Upper lobe of left lung (tissue), 6 donors: ENCODE results near the gene DCANP1. TPM values are rescaled to one million over a fixed set of nuclear protein-coding genes. Genes with fewer than 3 reads are reported as not detected.

ENCODE experiments used
- ATAC-seq, 2 donors: fragments of 200-7000 bp; cut with Tn5 transposase; one replicate each; pipeline ENCODE4 v1.9.1; 2022; ENCODE audit warnings: mild to moderate bottlenecking in 2 of 2, moderate library complexity in 2 of 2; ENCODE audit not compliant: low FRiP score in 2 of 2
- DNase-seq, 2 donors: peaks; one replicate each; pipeline ENCODE4 v3.0.0-alpha.2; 2019 to 2020
- H3K27ac ChIP-seq, 4 donors: fragments of 200-600 bp; sonication (generic); one replicate each; pipeline ENCODE4 v1.5.1; 2016 to 2019
- H3K27me3 ChIP-seq, 4 donors: fragments of 200-600 bp; sonication (generic); one replicate each; pipeline ENCODE4 v1.5.1; 2017 to 2019
- H3K36me3 ChIP-seq, 4 donors: fragments of 200-600 bp; sonication (generic); one replicate each; pipeline ENCODE4 v1.5.1; 2016 to 2019
- H3K4me1 ChIP-seq, 4 donors: fragments of 200-600 bp; sonication (generic); one replicate each; pipeline ENCODE4 v1.5.1; 2018 to 2019
- H3K4me3 ChIP-seq, 4 donors: fragments of 200-600 bp; sonication (generic); one replicate each; pipeline ENCODE4 v1.5.1; 2017 to 2019; ENCODE audit warnings: mild to moderate bottlenecking in 2 of 4, moderate library complexity in 1 of 4
- H3K9me3 ChIP-seq, 4 donors: fragments of 200-600 bp; sonication (generic); one replicate each; pipeline ENCODE4 v1.5.1; 2018 to 2019
- CTCF ChIP-seq, 6 experiments: fragments of 450-650 bp in 4 of 6; fragments of 200-600 bp in 2 of 6; sonication (generic) in 2 of 6; IDR thresholded peaks; one replicate each; pipeline ENCODE4 v1.5.1; 2016 to 2019; ENCODE audit warnings: antibody characterized with exemption in 6 of 6
- EP300 ChIP-seq, 4 donors: sonication (generic); formaldehyde crosslinking; IDR thresholded peaks; one replicate each; pipeline ENCODE4 v1.5.1; 2017; ENCODE audit warnings: antibody characterized with exemption in 4 of 4, control low read depth in 2 of 4
- POLR2A ChIP-seq, 4 donors: fragments of 450-650 bp; IDR thresholded peaks; one replicate each; pipeline ENCODE4 v1.5.1; 2016 to 2017; ENCODE audit warnings: antibody characterized with exemption in 4 of 4, mild to moderate bottlenecking in 2 of 4
- POLR2AphosphoS5 ChIP-seq, 2 donors: sonication (generic); formaldehyde crosslinking; IDR thresholded peaks; one replicate each; pipeline ENCODE4 v1.5.1; 2017; ENCODE audit warnings: antibody characterized with exemption in 2 of 2
- WGBS, 2 donors: methylation state at CpG; one replicate each; pipeline ENCODE4 v1.1.5; 2017 to 2018; 5-methylcytosine and 5-hydroxymethylcytosine counted together
- total RNA-seq, 6 donors: library from RNA; depleted of rRNA in 4 of 6; stranded (reverse); fragments of >200 nt in 4 of 6; gene quantifications; one replicate each; pipeline versions ENCODE4 v1.1.0 to v1.2.1, GENCODE V29; 2016 to 2021
- donor health status: DM: no; HTN: no; CAD: no; lungs with moderate emphysema.
- donor health status: DM: no; HTN: yes; CAD: no; lungs with severe emphysema.

Gene DCANP1
- total RNA-seq, 6 donors from 2014 or later, result 0.11 to 1.0 (median 0.27) TPM; not detected in 2

- H3K27ac ChIP-seq, result no peak overlapping the region
- peak; percentile 76 to 84 for DNase-seq
- peaks cover 16 to 58% (median 44%) of the 10 kb centered on the region in 4 donors for H3K4me1 ChIP-seq
- TF ChIP-seq CTCF (IDR thresholded peaks at IDR 0.05) (no peak), POLR2A (IDR thresholded peaks at IDR 0.05) (no peak), POLR2AphosphoS5 (IDR thresholded peaks at IDR 0.05) (no peak), EP300 (IDR thresholded peaks at IDR 0.05) (no peak)
- H3K36me3 ChIP-seq, result no peaks in the 10 kb centered on the region
- no peak overlapping the region for H3K4me3 ChIP-seq
- peaks cover 0 to 32% (median 19%) of the 10 kb centered on the region in 4 donors for H3K27me3 ChIP-seq
- ATAC-seq, result peak in 1 of 2 donors; percentile 60
- no peaks in the 10 kb centered on the region for H3K9me3 ChIP-seq
- WGBS, 2 donors, result 8 to 27% methylated on average over 6 to 39 of the region's 40 CpGs
Observed at GRCh38 chr5:135491552-135492318, 44.6 kb upstream of the DCANP1 start.

GRCh38 chr5:135491038-135491551, 43.9 kb upstream of the DCANP1 start:
- Histone ChIP-seq H3K27ac (no peak overlapping the region), H3K4me3 (no peak overlapping the region), H3K4me1 (peaks cover 16 to 58% (median 45%) of the 10 kb centered on the region in 4 donors), H3K27me3 (peaks cover 0 to 32% (median 19%) of the 10 kb centered on the region in 4 donors), H3K36me3 (no peaks in the 10 kb centered on the region), H3K9me3 (no peaks in the 10 kb centered on the region)
- no peak for TF ChIP-seq EP300 (IDR thresholded peaks at IDR 0.05)
- DNase-seq (no peak), ATAC-seq (no peak)
- WGBS, 2 donors, result 23 to 38% methylated on average over 6 to 14 of the region's 14 CpGs

GRCh38 chr5:135490245-135491037, 43.3 kb upstream of the DCANP1 start:
- H3K27me3 ChIP-seq, result peaks cover 0 to 32% (median 19%) of the 10 kb centered on the region in 4 donors
- DNase-seq, result peak in 1 of 2 donors; percentile 68

GRCh38 chr5:135489466-135490244, 42.5 kb upstream of the DCANP1 start:
- ATAC-seq (no peak), DNase-seq (peak in 1 of 2 donors; percentile 80)
- Histone ChIP-seq H3K36me3 (no peaks in the 10 kb centered on the region), H3K27me3 (peaks cover 0 to 32% (median 19%) of the 10 kb centered on the region in 4 donors), H3K9me3 (no peaks in the 10 kb centered on the region), H3K4me3 (peak overlapping the region in 3 of 4 donors; percentile 16 to 37 (median 31)), H3K27ac (no peak overlapping the region), H3K4me1 (peaks cover 16 to 58% (median 45%) of the 10 kb centered on the region in 4 donors)
- no peak for TF ChIP-seq EP300 (IDR thresholded peaks at IDR 0.05)
- TF ChIP-seq POLR2A (IDR thresholded peaks at IDR 0.05), result no peak
- no peak for TF ChIP-seq CTCF (IDR thresholded peaks at IDR 0.05)
- 4 to 6% methylated on average over 26 to 53 of the region's 53 CpGs for WGBS, 2 donors

More at GRCh38 chr5:135490245-135491037, 43.3 kb upstream of the DCANP1 start:
- H3K4me1 ChIP-seq, result peaks cover 16 to 58% (median 45%) of the 10 kb centered on the region in 4 donors
- H3K27ac ChIP-seq, result no peak overlapping the region
- no peak overlapping the region for H3K4me3 ChIP-seq
- no peak for ATAC-seq
- H3K36me3 ChIP-seq, result no peaks in the 10 kb centered on the region
- TF ChIP-seq POLR2A (IDR thresholded peaks at IDR 0.05) (no peak), EP300 (IDR thresholded peaks at IDR 0.05) (no peak), CTCF (IDR thresholded peaks at IDR 0.05) (no peak), POLR2AphosphoS5 (IDR thresholded peaks at IDR 0.05) (no peak)
- 25 to 26% methylated on average over 13 to 44 of the region's 49 CpGs for WGBS, 2 donors
- no peaks in the 10 kb centered on the region for H3K9me3 ChIP-seq
